Putamen (tissue), 1 donor: ENCODE data around the gene KCNMA1.
A peak's percentile ranks its signal among the peaks of the same experiment; 100 is the strongest.

ENCODE experiments used
- DNase-seq: peaks from one replicate; pipeline ENCODE4 v3.0.0-alpha.2; 2016; ENCODE audit warnings: low spot score

KCNMA1 gene

DNA sequence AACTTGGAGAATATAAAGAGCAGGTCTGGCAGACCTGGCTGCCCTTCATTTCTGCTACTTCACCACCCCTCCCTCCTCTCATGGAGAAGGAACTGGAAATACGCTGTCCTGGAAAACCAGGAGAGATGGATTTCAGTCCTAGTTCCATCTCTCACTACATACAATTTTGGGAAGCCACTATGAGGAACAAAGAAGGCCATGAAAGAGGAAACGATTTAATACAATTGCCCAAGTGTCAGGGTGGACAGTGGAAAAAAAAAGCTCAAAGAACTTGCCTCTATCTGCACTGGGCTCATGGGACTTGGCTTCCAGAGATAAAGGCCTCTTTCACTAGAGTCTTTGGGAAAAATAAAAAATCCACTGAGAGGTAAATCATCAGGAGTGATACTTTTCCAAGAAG is 561.7 kb downstream of the KCNMA1 start:
- DNase-seq, result no peak

- no peak for DNase-seq
Measured at GRCh38 chr10:77074104-77074624, 563.4 kb downstream of the KCNMA1 start.

GRCh38 chr10:77073663-77073960 is 564.0 kb downstream of the KCNMA1 start:
- DNase-seq, result no peak

GRCh38 chr10:77072836-77073662 is 564.6 kb downstream of the KCNMA1 start:
- DNase-seq, result no peak

GRCh38 chr10:77072361-77072835 is 565.2 kb downstream of the KCNMA1 start:
- DNase-seq, result no peak

DNA sequence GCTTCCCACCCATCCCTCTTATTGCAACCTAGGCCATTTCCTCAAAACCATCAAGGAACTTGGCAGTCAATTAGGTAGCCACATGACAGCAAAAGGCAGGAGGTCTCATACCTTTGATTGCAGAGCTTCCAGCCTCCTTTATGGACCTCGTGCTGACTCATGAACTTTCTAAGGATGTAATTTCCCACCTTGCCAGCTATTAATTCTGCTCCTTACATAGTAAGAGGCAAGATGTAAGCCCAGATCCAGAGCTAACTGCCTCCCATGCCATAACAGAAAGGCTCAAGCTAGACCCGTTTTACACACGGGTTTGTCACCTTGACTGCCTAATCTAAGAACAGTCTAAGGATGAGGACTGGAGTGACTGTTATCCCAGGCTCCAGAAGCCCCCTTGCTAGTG is 565.7 kb downstream of the KCNMA1 start:
- no peak for DNase-seq

DNA sequence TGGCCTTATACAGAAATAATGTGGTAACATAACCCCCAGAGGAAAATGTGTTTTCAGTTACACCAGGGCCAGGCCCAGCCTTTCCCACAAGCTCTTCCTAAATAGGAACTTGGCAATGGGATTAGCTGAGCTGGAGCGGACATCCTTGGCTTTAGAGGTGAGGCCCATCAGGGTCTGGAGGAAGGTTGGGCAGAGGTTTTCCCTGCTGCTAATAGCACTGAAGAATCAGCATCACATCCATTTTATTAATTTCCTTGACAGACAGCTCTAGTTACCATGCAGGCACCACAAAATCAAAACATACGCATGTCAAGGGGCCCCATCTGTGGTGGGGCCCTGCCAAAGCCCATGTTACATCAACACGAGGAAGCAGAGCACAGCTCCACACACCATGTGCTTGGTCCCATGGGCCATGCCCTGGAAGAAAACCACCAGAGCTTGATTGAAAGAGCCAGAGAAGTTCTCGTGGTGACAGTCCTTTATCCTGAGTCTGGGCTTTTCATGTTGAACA is 566.6 kb downstream of the KCNMA1 start:
- DNase-seq, result no peak

GRCh38 chr10:77070346-77070745 is 567.3 kb downstream of the KCNMA1 start:
- DNase-seq, result no peak

- no peak for DNase-seq
Measured at GRCh38 chr10:77068969-77069368, 568.6 kb downstream of the KCNMA1 start.

GRCh38 chr10:77068272-77068671 is 569.3 kb downstream of the KCNMA1 start:
- DNase-seq, result no peak

DNA sequence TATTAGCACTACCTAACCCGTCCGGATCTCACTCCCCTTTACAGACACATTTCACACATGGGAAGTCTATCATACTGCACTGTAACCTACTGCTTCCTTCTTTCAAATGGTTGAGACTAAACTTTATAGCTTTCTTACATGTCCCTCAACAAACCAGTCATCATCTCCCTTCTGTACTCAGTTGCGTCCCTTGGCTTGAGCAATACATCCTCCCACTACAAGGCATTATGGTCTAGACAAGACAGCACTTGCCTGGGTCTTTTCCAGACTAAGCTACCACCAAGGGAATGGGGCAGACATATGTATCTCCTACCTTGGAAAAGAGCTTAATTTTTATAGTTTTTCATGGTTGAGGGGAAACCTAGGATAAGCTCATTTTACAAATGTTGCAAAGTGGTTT is 575.2 kb downstream of the KCNMA1 start:
- DNase-seq, result no peak

- no peak for DNase-seq
Measured at GRCh38 chr10:77060913-77061312, 576.7 kb downstream of the KCNMA1 start.

DNA sequence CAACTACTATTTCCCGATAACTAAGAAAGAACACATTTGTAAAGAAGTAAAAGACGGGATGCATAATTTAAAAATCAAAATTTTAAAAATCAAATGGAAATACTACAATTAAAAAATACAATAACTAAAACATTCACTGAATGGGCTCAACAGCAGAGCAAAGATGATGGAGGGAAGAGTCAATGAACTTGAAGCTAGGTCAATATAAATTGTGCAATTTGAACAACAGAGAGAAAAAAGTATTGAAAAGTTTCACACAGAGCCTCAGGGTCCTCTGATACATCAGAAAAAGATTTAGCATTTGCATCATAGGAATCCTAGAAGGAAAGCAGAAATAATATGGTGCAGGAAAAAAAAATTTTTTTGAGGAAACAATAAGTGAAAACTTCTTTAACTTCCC is 581.0 kb downstream of the KCNMA1 start:
- DNase-seq, result no peak

DNA sequence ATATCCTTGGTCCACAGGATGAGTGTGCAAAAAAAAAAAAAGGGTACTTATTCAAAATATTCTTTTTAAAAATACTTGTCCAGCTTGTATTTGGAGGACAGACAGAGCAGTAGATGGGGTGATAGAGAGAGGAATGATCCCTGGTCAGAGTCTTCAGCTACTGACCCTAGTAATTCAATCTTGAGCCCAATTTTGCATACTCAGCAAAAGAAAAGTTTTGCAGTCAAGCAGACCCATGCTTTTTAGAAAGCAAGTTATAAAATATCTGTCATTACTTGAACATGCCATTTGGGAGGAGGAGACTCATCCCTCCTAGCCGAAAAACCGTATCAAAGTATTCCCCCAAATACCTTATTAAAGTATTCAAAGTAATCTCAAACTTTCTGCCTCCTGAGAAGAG is 585.0 kb downstream of the KCNMA1 start:
- no peak for DNase-seq

DNA sequence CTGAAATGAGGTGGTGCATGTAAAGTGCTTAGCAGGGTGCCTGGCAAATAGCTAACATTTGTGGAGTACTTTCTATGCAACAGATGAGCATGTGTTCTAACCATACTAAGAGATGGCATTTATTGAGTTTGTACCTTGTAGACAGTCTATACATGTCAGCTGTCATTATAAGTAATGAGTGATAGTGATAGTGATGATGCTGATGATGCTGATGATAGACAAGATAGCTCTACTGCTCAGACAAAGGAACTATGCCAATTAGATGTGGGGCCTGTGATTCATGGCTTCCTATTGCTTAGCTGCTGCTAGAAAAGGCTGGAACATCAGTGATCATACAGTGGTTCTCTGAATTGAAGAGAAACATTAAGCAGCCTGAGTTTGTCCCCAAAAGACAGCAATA is 585.8 kb downstream of the KCNMA1 start:
- DNase-seq, result no peak

GRCh38 chr10:77049896-77050295 is 587.7 kb downstream of the KCNMA1 start:
- no peak for DNase-seq

DNA sequence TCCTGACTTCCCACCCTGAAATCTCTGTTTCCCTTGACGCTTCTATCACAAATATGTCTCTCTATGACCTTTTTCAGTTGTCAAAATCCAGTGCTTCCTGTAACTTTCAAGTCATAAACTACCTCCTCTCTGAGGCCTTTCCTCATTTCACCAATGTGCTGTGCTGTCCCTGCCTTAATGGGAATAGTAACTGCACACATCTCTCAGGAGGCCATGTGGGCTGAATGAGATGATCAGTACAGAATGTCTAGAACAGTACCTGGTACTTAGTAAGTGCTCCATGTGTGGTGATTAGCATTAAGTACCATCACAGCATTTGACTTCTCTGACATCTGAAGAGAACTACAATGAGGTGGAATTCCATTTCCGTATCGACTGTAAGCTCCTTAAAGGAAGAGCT is 588.5 kb downstream of the KCNMA1 start:
- DNase-seq, result no peak

GRCh38 chr10:77045085-77045484 is 592.5 kb downstream of the KCNMA1 start:
- peak; percentile 84 for DNase-seq

- no peak for DNase-seq
Measured at GRCh38 chr10:77043420-77043763, 594.2 kb downstream of the KCNMA1 start.

- DNase-seq, result no peak
Measured at GRCh38 chr10:77042706-77043419, 594.7 kb downstream of the KCNMA1 start.

DNA sequence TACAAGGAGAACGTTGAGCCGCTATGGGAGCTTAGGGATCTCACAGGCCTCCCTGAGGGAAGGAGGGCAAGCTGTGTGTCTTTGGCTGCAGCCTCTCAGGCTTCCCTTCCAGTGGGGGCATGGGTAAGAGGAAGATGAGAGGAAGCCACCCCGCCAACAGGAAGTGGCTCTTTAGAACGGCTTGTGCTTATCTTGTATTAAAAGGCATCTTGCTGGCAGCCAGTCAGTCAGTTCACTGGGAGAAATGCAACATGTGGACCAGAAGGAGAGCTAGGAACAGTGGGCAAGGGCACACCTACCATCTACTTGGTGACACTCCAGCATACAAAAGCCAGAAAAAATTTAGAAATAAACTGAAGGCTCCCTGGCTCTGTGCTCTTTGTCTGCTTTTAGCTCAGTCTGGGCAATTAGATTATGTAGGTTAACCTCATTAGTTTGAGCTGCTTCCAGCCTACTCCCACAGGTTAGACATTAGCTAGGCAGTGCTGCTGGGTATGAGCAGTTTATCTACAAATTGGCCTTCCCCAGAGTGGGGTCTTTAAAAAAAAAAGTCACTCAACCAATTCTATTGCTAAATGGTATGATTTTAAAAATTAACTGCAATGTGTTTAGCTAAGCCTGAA is 595.9 kb downstream of the KCNMA1 start:
- DNase-seq, result peak; percentile 32

DNA sequence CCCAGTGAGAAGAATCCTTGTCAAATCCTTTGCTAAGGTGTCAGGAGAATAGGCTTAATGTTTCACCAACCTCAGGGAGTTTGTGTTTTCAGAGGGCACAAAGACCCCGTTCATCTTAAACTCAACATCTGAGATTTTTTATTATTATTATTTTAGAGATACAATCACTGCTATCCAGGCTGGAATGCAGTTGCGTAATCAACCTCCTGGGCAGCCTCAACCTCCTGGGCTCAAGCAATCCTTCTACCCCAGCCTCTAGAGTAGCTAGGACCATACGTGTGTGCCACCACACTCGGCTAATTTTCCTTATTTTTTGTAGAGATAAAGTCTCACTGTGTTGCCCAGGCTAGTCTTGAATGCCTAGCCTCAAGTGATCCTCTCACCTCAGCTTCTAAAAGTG is 599.2 kb downstream of the KCNMA1 start:
- DNase-seq, result no peak
